IMR-90 (cell line): ENCODE measurements around the gene MMEL1. TPM values are rescaled to one million over a fixed set of nuclear protein-coding genes. Genes with fewer than 3 reads are reported as not detected.

ENCODE experiments used
- ATAC-seq: fragments of 200-7000 bp; cut with Tn5 transposase; 2 replicates; pipeline ENCODE4 v1.9.1; 2020; ENCODE audit warnings: low read depth, mild to moderate bottlenecking, moderate library complexity
- BruUV-seq: library from RNA; stranded (reverse); fragments of 400-500 nt; replicated peaks from 2 replicates; lab custom pipeline; 2021; lab: Mats Ljungman, UMichigan
- CTCF ChIA-PET: fragments of 300-600 bp; formaldehyde crosslinking; extraction: SDS; loops from one replicate; lab custom pipeline; 2021; ENCODE audit warnings: antibody characterized with exemption; lab: Yijun Ruan, JAX
- POLR2A ChIA-PET: fragments of 300-600 bp; sonication (Branson Sonifier 250); formaldehyde crosslinking; loops from one replicate; lab custom pipeline; 2022; ENCODE audit warnings: antibody characterized with exemption; ENCODE audit not compliant: unreplicated experiment; lab: Charles Lee
- DNase-seq: peaks from one replicate; pipeline ENCODE4 v3.0.0; 2013
- H2AFZ ChIP-seq: replicated peaks from 2 replicates; pipeline ENCODE3; 2013; ENCODE audit warnings: low read length, mild to moderate bottlenecking; ENCODE audit not compliant: poor library complexity
- H2AK5ac ChIP-seq: 2 replicates; pipeline ENCODE4 v1.6.1; 2013; ENCODE audit warnings: low read depth, low read length, inconsistent platforms
- H2AK9ac ChIP-seq: replicated peaks from 2 replicates; pipeline ENCODE3; 2013; ENCODE audit warnings: mild to moderate bottlenecking, low read depth, low read length, moderate library complexity; ENCODE audit not compliant: poor library complexity
- H2BK120ac ChIP-seq: 2 replicates; pipeline ENCODE4 v1.6.1; 2013; ENCODE audit warnings: low read depth, low read length, inconsistent platforms
- H2BK15ac ChIP-seq: 3 replicates; pipeline ENCODE4 v1.6.1; 2013; ENCODE audit warnings: low read depth, low read length, inconsistent platforms
- H2BK20ac ChIP-seq: 2 replicates; pipeline ENCODE4 v1.6.1; 2013; ENCODE audit warnings: low read depth, mild to moderate bottlenecking, inconsistent platforms, low read length, moderate library complexity
- H2BK5ac ChIP-seq: 2 replicates; pipeline ENCODE4 v1.6.1; 2013; ENCODE audit warnings: mild to moderate bottlenecking, low read depth, low read length, inconsistent platforms; ENCODE audit not compliant: poor library complexity, severe bottlenecking
- H3K14ac ChIP-seq: replicated peaks from 2 replicates; pipeline ENCODE4 v1.6.1; 2013; ENCODE audit warnings: low read depth, low read length, inconsistent platforms
- H3K18ac ChIP-seq: 2 replicates; pipeline ENCODE4 v1.6.1; 2013; ENCODE audit warnings: low read depth, low read length, control low read depth
- H3K23ac ChIP-seq: 2 replicates; pipeline ENCODE4 v1.6.1; 2013; ENCODE audit warnings: low read depth, low read length, inconsistent platforms
- H3K27ac ChIP-seq: 2 replicates; pipeline ENCODE4 v1.5.1; 2013; ENCODE audit warnings: mild to moderate bottlenecking, control low read depth, low read length; ENCODE audit not compliant: insufficient read depth
- H3K27me3 ChIP-seq: 2 replicates; pipeline ENCODE4 v1.6.1; 2013; ENCODE audit warnings: low read length; ENCODE audit not compliant: control insufficient read depth, insufficient read depth
- H3K36me3 ChIP-seq: 2 replicates; pipeline ENCODE4 v1.6.1; 2013; ENCODE audit warnings: low read length, mixed read lengths; ENCODE audit not compliant: control insufficient read depth, insufficient read depth
- H3K4ac ChIP-seq: 2 replicates; pipeline ENCODE4 v1.6.1; 2013; ENCODE audit warnings: low read depth, low read length, inconsistent platforms
- H3K4me1 ChIP-seq: 2 replicates; pipeline ENCODE4 v1.6.1; 2013; ENCODE audit warnings: low read length, mixed read lengths; ENCODE audit not compliant: control insufficient read depth, insufficient read depth
- H3K4me2 ChIP-seq: 2 replicates; pipeline ENCODE4 v1.6.1; 2013; ENCODE audit warnings: low read depth, mild to moderate bottlenecking, control low read depth, low read length, moderate library complexity
- H3K4me3 ChIP-seq: 2 replicates; pipeline ENCODE4 v1.5.1; 2013; ENCODE audit warnings: low read depth, mild to moderate bottlenecking, control low read depth, low read length, moderate library complexity; ENCODE audit not compliant: insufficient read depth
- H3K56ac ChIP-seq: 2 replicates; pipeline ENCODE4 v1.6.1; 2013; ENCODE audit warnings: low read length, inconsistent platforms; ENCODE audit not compliant: insufficient read depth; ENCODE audit errors: extremely low read depth
- H3K79me1 ChIP-seq, 2 experiments: 2 replicates each; pipeline ENCODE4 v1.6.1; 2013; ENCODE audit warnings: low read length in 2 of 2, inconsistent platforms in 1 of 2, low read depth in 1 of 2
- H3K9ac ChIP-seq: 2 replicates; pipeline ENCODE4 v1.6.1; 2013; ENCODE audit warnings: low read depth, low read length, control low read depth
- H3K9me1 ChIP-seq: 2 replicates; pipeline ENCODE4 v1.6.1; 2013; ENCODE audit warnings: low read length, inconsistent platforms; ENCODE audit not compliant: insufficient read depth
- H3K9me3 ChIP-seq: 2 replicates; pipeline ENCODE4 v1.6.1; 2013; ENCODE audit warnings: low read length; ENCODE audit not compliant: control insufficient read depth, insufficient read depth
- H4K20me1 ChIP-seq: 2 replicates; pipeline ENCODE4 v1.6.1; 2013; ENCODE audit warnings: low read length, inconsistent platforms; ENCODE audit not compliant: insufficient read depth
- H4K5ac ChIP-seq: 2 replicates; pipeline ENCODE4 v1.6.1; 2013; ENCODE audit warnings: mild to moderate bottlenecking, low read depth, low read length, control low read depth
- H4K8ac ChIP-seq, 2 experiments: 2 replicates each; pipeline ENCODE4 v1.6.1; 2013; ENCODE audit warnings: low read depth in 2 of 2, low read length in 2 of 2, control low read depth in 1 of 2, inconsistent platforms in 1 of 2
- H4K91ac ChIP-seq: 2 replicates; pipeline ENCODE4 v1.6.1; 2013; ENCODE audit warnings: low read depth, low read length, inconsistent platforms; ENCODE audit not compliant: insufficient read depth
- BHLHE40 ChIP-seq: fragments of 150-350 bp; IDR thresholded peaks from 2 replicates; pipeline ENCODE4 v1.6.1; 2016; ENCODE audit warnings: mild to moderate bottlenecking, low read depth, low read length
- CEBPB ChIP-seq: IDR thresholded peaks from 2 replicates; pipeline ENCODE4 v1.6.1; 2012; ENCODE audit warnings: low read depth, low read length, improper control_type of control experiment
- CTCF ChIP-seq: conservative IDR thresholded peaks from 2 replicates; pipeline ENCODE4 v1.5.1; 2012; ENCODE audit warnings: mild to moderate bottlenecking, low read depth, low read length, improper control_type of control experiment
- ELK1 ChIP-seq: fragments of 150-350 bp; IDR thresholded peaks from 2 replicates; pipeline ENCODE4 v1.6.1; 2016; ENCODE audit warnings: low read depth, mild to moderate bottlenecking, low read length, moderate library complexity, borderline replicate concordance
- MXI1 ChIP-seq: IDR thresholded peaks from 2 replicates; pipeline ENCODE4 v1.6.1; 2012; ENCODE audit warnings: low read depth, mild to moderate bottlenecking, low read length, moderate library complexity, borderline replicate concordance
- NFE2L2 ChIP-seq: fragments of 150-350 bp; IDR thresholded peaks from 2 replicates; pipeline ENCODE4 v1.6.1; 2016; ENCODE audit warnings: low read depth, mild to moderate bottlenecking, low read length
- POLR2A ChIP-seq: IDR thresholded peaks from 2 replicates; pipeline ENCODE4 v1.6.1; 2012; ENCODE audit warnings: mild to moderate bottlenecking, low read depth, low read length
- RAD21 ChIP-seq: IDR thresholded peaks from 2 replicates; pipeline ENCODE4 v1.6.1; 2012; ENCODE audit warnings: low read length, improper control_type of control experiment
- RCOR1 ChIP-seq: IDR thresholded peaks from 2 replicates; pipeline ENCODE4 v1.6.1; 2012; ENCODE audit warnings: mild to moderate bottlenecking, low read length, improper control_type of control experiment; ENCODE audit not compliant: insufficient replicate concordance
- RFX5 ChIP-seq: IDR thresholded peaks from 2 replicates; pipeline ENCODE4 v1.8.0; 2012; ENCODE audit warnings: low read depth, mild to moderate bottlenecking, low read length, moderate library complexity
- SMC3 ChIP-seq: fragments of 150-350 bp; IDR thresholded peaks from 2 replicates; pipeline ENCODE4 v1.6.1; 2016; ENCODE audit warnings: low read depth, mild to moderate bottlenecking, antibody characterized with exemption, low read length, moderate library complexity
- WGBS, 2 experiments: methylation state at CpG; one replicate each; pipeline versions ENCODE4 v1.1.5 to v1.1.7; 2013; ENCODE audit warnings: missing lambda C conversion rate in 2 of 2; ENCODE audit not compliant: insufficient read length in 1 of 2; ENCODE audit errors: extremely low coverage in 2 of 2; 5-methylcytosine and 5-hydroxymethylcytosine counted together
- dilution Hi-C: fragments of 300-500 bp; cut with HindIII; formaldehyde crosslinking; loops from one replicate; pipeline ENCODE4 v1.14.3; 2018; ENCODE audit warnings: low sequenced_read_pairs; ENCODE audit not compliant: unreplicated experiment
- in situ Hi-C: fragments of 300-500 bp; cut with MboI; formaldehyde crosslinking; loops from 3 replicates; pipeline ENCODE4 v1.14.3; 2019; ENCODE audit warnings: low sequenced_read_pairs, inconsistent platforms, mixed read lengths
- intact Hi-C: fragments of 100-400 bp; cut with micrococcal nuclease; formaldehyde crosslinking; loops from 2 replicates; pipeline ENCODE4 v1.10.0; 2022
- polyA plus RNA-seq, 3 experiments: library from polyadenylated mRNA; depleted of rRNA; stranded (reverse); fragments of >200 nt; gene quantifications; 2 replicates each; pipeline ENCODE4 v1.2.3, GENCODE V29; 2012; ENCODE audit warnings: low replicate concordance in 1 of 3
- total RNA-seq: library from RNA; depleted of rRNA; stranded (reverse); fragments of >200 nt; gene quantifications from 2 replicates; pipeline ENCODE4 v1.2.3, GENCODE V29; 2012

MMEL1 gene
- total and polyA plus RNA-seq, 2 of the 4 experiments (the other 2 are of a cell fraction): under 0.01 to 0.12 TPM

- dilution Hi-C loops: no loop called here
These were observed 37.5 kb downstream of the MMEL1 start for GRCh38 chr1:2595261-2595811.

More at GRCh38 chr1:2595261-2595811, 37.5 kb downstream of the MMEL1 start:
- Histone ChIP-seq H3K14ac (no peak overlapping the region), H3K56ac (no peak overlapping the region), H4K5ac (no peak overlapping the region), H4K91ac (no peak overlapping the region), H3K27me3 (no peaks in the 10 kb centered on the region; the same call in 1 of the 2 replicates), H3K27ac (no peak overlapping the region), H3K4me2 (no peak overlapping the region), H2AK9ac (no peak overlapping the region), H2BK15ac (no peak overlapping the region), H3K23ac (no peak overlapping the region), H4K20me1 (no peaks in the 10 kb centered on the region), H2BK20ac (no peak overlapping the region), H4K8ac (no peak overlapping the region), H3K9me3 (0 out of 2 replicates have a peak, but pooled peaks cover 2% of the 10 kb centered on the region), H2BK5ac (no peak overlapping the region), H3K79me1 (no peaks in the 10 kb centered on the region), H3K36me3 (no peaks in the 10 kb centered on the region), H3K4me3 (no peak overlapping the region), H3K9me1 (no peaks in the 10 kb centered on the region), H3K9ac (no peak overlapping the region), H2BK120ac (no peak overlapping the region), H3K18ac (no peak overlapping the region), H2AFZ (no peak overlapping the region), H2AK5ac (no peak overlapping the region), H3K4me1 (no peaks in the 10 kb centered on the region; the same call in 1 of the 2 replicates), H3K4ac (no peak overlapping the region)
- DNase-seq (no peak), ATAC-seq (no peak)
- WGBS, 2 experiments: 58% methylated on average over 9 of the region's 19 CpGs; no CpG with 5 or more reads in 1 of the 2 experiments
- in situ Hi-C loops (no loop called here), intact Hi-C loops (no loop called here)
- ChIA-PET CTCF (no interaction called here), POLR2A (no interaction called here)
- TF ChIP-seq CTCF (no peak), RFX5 (no peak), POLR2A (no peak), ELK1 (no peak), MXI1 (no peak), NFE2L2 (no peak), BHLHE40 (no peak), SMC3 (no peak), RCOR1 (no peak), CEBPB (no peak), RAD21 (no peak)
- no TSS peak for BruUV-seq
